GM18508 (cell line): ENCODE data around the gene SLC38A4.
A peak's percentile ranks its signal among the peaks of the same experiment; 100 is the strongest.
"Not testable (repeated sequence)": the region's sequence is repeated elsewhere in the genome, so short reads cannot be mapped to it uniquely, and the experiment has no call there.

Experiments
- ATAC-seq: cut with Tn5 transposase; IDR thresholded peaks from one replicate; pipeline ENCODE4 v1.9.1; 2021; ENCODE audit warnings: moderate number of reproducible peaks; ENCODE audit not compliant: insufficient read depth, unreplicated experiment

The SLC38A4 gene

GRCh38 chr12:46779063-46779462, 46.7 kb downstream of the SLC38A4 start:
- no peak for ATAC-seq

- no peak for ATAC-seq
Observed at GRCh38 chr12:46778415-46778814, 47.4 kb downstream of the SLC38A4 start.

- ATAC-seq = no peak
Observed at GRCh38 chr12:46777587-46777986, 48.2 kb downstream of the SLC38A4 start.

- no peak for ATAC-seq
Observed at GRCh38 chr12:46775796-46776195, 50.0 kb downstream of the SLC38A4 start.

GRCh38 chr12:46774322-46774633, 51.5 kb downstream of the SLC38A4 start:
- ATAC-seq = no peak

GRCh38 chr12:46773586-46774321, 52.0 kb downstream of the SLC38A4 start:
- no peak for ATAC-seq

- no peak for ATAC-seq
Observed at GRCh38 chr12:46771268-46771827, 54.4 kb downstream of the SLC38A4 start.

GRCh38 chr12:46770501-46771183, 55.2 kb downstream of the SLC38A4 start:
- ATAC-seq = no peak

- ATAC-seq = no peak
Observed at GRCh38 chr12:46764005-46764404, 61.8 kb downstream of the SLC38A4 start.

GRCh38 chr12:46763230-46763629, 62.6 kb downstream of the SLC38A4 start:
- peak; percentile 63 for ATAC-seq

- ATAC-seq = no peak
Observed at GRCh38 chr12:46754550-46754949, 71.2 kb downstream of the SLC38A4 start.

GRCh38 chr12:46752396-46752795, 73.4 kb downstream of the SLC38A4 start:
- no peak for ATAC-seq

GRCh38 chr12:46751173-46751572, 74.6 kb downstream of the SLC38A4 start:
- ATAC-seq = no peak

- ATAC-seq = no peak
Observed at GRCh38 chr12:46749322-46749721, 76.5 kb downstream of the SLC38A4 start.

GRCh38 chr12:46744283-46744682, 81.5 kb downstream of the SLC38A4 start:
- ATAC-seq = no peak

GRCh38 chr12:46743456-46743855, 82.3 kb downstream of the SLC38A4 start:
- ATAC-seq = no peak

- ATAC-seq = not testable (repeated sequence)
Observed at GRCh38 chr12:46742271-46742670, 83.5 kb downstream of the SLC38A4 start.

- no peak for ATAC-seq
Observed at GRCh38 chr12:46725332-46725731, 100.5 kb downstream of the SLC38A4 start.

GRCh38 chr12:46723629-46724419, 102.0 kb downstream of the SLC38A4 start:
- no peak for ATAC-seq

- no peak for ATAC-seq
Observed at GRCh38 chr12:46722394-46723185, 103.2 kb downstream of the SLC38A4 start.
